Activated CD8-positive, alpha-beta memory T cell treated with anti-CD3 and anti-CD28 coated beads for 48 hours (primary cell): ENCODE results near the gene TRPM3.
A peak's percentile ranks its signal among the peaks of the same experiment; 100 is the strongest.

Experiments used
- DNase-seq, 3 experiments: peaks; one replicate each; pipeline ENCODE4 v3.0.0-alpha.2; 2020; ENCODE audit warnings: low read depth in 2 of 3, low spot score in 2 of 3

TRPM3 gene

GRCh38 chr9:70614786-70615463, 506.5 kb downstream of the TRPM3 start:
- DNase-seq = no peak

DNA sequence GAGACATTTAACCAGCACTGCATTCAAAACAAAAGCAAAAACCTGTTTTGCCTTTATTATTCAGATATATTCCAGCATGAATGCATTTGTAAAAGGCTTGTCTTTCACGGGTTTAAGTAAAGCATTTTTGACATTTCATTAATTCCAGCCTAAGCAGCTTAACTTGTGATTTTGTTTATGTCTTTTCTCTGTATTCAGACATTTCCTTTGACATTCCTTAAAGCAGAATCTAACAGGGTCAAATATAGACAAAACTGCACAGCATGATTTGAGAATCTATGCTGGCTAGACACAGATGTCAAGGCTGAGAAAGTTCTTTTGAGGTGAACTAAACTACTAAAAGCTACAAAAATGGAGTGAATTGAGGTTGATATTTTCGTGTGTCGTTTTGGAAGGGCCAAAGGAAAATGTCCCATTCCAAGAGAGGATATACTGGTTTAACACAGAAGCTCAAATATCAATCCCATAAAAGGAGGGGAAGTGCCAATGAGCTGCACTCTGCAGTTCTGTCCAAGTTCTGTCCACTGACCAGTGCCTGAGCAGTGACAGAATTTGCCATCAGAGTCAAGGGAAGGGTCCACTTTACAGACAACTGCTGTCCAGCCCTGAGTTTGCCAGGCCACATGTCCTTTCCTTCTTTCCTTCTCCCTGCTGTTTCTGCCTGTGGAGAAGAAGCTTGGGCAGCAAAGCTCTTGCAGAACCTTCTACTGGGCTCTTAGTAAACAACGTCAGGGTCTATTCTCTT, 508.2 kb downstream of the TRPM3 start:
- DNase-seq = no peak

GRCh38 chr9:70610287-70610644, 511.2 kb downstream of the TRPM3 start:
- DNase-seq = no peak

DNA sequence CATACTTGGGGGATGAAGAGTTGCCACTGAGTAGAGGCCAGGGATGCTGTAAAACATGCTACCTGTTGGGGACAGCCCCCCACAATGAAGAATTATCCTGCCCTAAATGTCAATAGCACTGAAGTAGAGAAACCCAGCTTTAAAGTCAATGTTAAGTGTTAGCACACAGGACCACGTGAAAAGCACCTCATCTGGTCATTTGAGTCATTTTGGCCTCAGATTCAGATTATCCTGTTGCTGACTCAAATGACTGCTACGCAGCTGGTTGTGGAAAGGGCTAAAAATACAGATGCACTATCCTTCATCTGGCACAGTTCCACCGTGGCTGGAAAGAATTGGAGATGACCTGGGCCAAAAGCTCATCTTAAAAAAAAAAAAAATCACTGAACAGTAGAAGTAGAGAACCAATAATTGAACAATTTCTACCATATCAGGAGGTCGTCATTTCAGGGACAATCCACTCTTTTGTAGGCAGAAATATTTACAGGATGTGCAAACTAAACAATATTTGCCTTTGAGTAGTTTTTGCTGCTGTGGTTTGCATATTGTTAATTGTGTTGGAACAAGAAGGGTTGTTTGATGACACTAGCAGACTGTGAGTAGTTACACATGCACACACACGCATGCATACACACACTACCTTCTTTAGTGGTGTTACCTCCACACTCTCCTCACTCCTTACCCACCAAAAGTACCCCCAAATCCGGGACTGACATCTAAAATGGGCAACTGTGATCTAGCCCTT, 511.7 kb downstream of the TRPM3 start:
- DNase-seq = no peak

GRCh38 chr9:70609011-70609410, 512.4 kb downstream of the TRPM3 start:
- no peak for DNase-seq

GRCh38 chr9:70607926-70608325, 513.5 kb downstream of the TRPM3 start:
- no peak for DNase-seq

DNA sequence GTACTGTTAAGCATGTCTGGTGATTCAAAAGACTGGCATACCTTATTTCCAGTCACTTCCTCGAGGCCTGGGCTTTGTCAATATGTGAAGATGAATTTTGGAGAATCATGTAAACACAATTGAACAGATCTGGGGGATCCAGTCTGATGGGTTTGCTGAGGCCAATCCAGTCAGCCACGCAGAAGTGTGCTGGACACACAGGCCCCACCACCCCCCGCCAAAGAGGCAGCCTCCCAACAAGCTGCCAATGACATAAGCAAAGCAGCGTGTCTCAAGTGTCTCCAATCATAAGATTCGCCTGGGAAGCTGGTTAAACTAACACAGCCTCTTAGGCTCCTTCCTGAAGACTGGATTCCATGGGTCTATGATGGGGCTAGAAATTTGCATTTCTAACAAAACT, 514.1 kb downstream of the TRPM3 start:
- DNase-seq = no peak

- DNase-seq = no peak
Observed at GRCh38 chr9:70603020-70603411, 518.4 kb downstream of the TRPM3 start.

DNA sequence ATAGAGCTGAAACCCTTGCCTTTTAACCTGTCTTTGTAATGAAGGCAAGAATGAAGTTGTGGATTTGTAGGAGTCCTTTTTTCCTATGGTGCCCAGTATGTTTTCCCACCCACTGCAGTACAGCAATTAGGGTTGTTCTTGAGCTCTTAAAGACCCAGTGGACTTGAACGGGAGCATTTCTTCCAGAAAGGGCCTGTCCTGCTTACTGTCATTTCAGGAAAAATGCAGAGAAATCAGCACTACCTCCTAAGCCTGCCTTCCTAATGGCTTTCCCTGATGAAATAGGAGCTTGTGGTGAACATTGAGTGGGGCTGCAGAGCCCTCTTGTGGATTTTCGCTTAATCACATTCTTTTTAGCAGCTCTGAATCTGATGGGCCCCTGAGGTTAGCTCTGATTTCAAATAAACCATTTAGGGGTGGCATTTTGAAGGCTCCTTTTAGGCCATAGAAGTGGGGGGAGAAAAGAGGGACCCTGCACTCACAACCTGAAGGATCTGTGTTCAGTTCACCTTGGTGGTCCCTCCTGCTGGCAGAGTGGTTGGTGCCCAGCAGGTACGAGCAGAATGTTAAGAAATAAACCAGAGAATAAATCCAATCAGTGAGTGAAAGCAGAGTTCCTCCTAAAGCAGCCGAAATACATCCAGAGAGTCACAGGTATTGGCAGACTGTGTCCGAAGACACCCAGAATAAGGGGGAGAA, 519.0 kb downstream of the TRPM3 start:
- peak in 2 of 3 experiments; percentile 2 for DNase-seq

GRCh38 chr9:70601000-70601951, 520.1 kb downstream of the TRPM3 start:
- no peak for DNase-seq

GRCh38 chr9:70600506-70600905, 520.9 kb downstream of the TRPM3 start:
- DNase-seq = no peak

- DNase-seq = no peak
Observed at GRCh38 chr9:70597886-70598285, 523.5 kb downstream of the TRPM3 start.

GRCh38 chr9:70595211-70595610, 526.2 kb downstream of the TRPM3 start:
- DNase-seq = no peak

DNA sequence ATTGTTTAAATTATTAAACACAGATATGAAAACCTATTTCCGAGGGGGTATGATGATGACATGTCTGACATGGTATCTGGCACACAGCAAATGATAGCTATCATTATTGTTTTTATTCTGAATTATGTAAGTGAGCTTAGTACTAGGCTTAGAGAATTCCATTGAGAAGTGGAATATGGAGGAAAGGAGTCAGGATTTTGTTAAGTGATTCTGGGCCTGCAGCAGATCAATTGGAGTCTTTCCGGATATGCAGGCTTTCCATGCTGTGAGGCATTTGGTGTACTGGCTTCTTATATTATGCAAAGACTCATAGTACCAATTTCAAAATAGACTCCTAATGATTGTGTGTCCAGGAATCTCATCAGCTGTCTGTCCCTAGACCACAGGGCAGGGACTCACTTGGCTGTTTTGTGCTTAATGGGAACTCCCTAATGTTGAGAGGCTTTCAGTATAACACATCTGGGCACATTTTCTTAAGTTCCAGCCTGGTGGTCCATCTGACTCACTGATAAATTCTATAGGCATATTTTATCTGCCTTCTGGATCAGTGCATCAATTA, 527.0 kb downstream of the TRPM3 start:
- DNase-seq = no peak

DNA sequence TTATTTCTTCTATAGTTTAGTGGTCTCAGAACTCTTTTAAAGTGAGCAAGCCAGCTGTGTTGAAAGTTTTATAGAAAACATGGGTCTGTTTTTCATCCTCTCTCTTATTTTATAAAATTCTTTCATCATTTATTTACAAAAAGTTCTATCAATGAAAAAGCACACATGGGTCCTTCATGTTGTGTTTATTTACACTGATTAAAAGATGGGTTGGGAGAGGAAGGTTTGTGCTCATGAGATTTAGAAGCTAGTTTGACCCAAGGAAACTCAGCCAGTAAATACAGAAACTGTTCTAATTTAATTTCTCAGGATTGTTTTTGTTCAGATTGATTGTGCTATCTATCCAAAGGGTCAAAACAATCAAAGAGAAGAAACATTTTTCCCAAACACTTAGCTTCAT, 528.2 kb downstream of the TRPM3 start:
- DNase-seq = no peak

DNA sequence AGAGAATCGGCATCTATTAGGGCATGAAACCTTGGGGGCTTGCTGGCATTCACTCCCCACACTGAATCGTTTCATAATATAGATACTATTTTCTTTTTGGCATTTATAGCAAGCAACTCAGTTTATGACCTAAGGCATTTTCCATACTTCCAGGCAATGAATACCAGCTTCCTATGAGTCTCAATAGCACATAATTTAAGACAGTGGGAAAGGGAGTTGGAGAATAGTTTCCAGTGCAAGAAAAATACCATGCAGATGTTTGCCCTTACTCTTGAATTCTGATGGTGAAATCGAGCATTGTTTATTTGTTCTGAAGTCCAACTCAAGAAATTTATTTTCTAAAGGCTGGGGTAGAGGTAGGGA, 531.1 kb downstream of the TRPM3 start:
- no peak for DNase-seq

DNA sequence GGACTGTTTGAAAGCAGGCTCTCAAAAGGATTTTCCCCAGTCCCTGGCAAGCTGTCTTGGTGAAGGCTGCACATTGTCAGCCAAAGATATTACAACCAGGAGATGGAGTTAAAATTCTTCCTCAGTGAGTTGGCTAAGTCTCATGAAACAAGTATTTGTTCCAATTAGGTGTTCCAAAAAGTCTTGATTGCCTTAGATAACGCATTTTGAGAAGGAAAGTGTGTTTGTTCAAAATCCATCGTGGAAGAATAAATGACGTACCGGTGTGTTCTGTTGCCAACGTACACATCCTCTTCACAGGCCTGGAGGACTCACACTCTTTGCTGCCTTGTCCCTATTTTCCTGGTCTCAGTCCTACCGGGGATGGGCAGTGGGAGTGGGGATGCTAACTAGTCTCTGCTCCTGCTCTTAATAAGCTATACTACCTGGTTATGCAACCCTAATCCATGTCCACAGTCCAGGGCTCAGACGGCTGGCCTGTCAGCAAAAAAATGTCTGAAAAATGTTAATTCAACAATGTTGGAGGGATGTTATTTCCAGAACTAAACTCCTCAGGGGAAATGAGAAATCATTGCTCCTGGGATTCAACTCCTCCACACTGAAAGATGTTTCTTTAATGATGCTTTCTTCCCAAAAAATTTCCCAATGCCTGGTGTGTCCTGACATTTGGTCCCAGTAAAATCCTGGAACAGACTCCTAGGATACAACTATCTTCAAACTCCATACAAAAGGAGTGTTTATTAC, 531.7 kb downstream of the TRPM3 start:
- DNase-seq = no peak

DNA sequence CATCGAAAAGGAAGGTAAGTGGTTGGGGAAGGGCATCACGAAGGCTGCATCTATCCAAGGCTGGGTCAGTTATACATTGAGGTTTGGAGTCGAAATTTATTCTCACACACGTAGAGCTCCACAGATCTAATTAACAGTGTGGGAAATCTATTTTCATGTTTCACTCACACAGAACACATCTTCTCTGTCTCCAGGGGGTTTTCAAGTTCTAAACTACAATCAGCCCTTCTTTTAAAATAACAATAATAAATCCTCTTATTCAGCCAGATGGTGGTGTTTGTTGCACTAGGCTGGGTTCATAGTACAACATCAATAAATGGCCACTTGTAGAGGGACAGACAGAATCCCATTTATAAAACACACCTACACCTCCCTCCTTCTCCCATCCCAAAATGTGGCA, 532.4 kb downstream of the TRPM3 start:
- no peak for DNase-seq

GRCh38 chr9:70588381-70588780, 533.0 kb downstream of the TRPM3 start:
- no peak for DNase-seq

DNA sequence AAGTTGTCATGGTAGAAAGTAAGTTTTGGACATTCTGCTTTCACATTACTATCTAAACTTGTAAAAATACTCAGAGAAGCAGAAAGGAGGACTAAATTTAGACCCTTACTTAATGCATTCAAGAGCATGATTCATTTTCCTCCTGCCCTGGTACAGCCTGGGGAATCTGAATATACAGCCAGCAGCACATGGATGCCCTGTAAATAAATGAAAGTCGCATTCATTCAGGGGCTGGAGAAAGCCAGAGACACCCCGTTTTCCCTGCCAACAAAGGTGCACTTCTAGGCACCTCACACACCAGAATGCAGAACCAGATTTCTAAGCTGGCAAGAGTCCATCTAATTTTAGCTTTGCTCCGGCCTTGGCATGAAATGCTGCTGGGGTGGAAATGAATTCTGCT, 534.2 kb downstream of the TRPM3 start:
- DNase-seq = no peak
